NOMO-1 treated with DMSO at 0.1 percent for 48 hours (cell line): Measurements from ENCODE around the gene GIPC2.
"Not testable (repeated sequence)": the region's sequence is repeated elsewhere in the genome, so short reads cannot be mapped to it uniquely, and the experiment has no call there.

ENCODE experiments used
- DNase-seq: peaks from one replicate; lab custom pipeline; 2025; ENCODE audit not compliant: unreplicated experiment; lab: John Stamatoyannopoulos, UW

Gene GIPC2, protein sequence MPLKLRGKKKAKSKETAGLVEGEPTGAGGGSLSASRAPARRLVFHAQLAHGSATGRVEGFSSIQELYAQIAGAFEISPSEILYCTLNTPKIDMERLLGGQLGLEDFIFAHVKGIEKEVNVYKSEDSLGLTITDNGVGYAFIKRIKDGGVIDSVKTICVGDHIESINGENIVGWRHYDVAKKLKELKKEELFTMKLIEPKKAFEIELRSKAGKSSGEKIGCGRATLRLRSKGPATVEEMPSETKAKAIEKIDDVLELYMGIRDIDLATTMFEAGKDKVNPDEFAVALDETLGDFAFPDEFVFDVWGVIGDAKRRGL

DNA sequence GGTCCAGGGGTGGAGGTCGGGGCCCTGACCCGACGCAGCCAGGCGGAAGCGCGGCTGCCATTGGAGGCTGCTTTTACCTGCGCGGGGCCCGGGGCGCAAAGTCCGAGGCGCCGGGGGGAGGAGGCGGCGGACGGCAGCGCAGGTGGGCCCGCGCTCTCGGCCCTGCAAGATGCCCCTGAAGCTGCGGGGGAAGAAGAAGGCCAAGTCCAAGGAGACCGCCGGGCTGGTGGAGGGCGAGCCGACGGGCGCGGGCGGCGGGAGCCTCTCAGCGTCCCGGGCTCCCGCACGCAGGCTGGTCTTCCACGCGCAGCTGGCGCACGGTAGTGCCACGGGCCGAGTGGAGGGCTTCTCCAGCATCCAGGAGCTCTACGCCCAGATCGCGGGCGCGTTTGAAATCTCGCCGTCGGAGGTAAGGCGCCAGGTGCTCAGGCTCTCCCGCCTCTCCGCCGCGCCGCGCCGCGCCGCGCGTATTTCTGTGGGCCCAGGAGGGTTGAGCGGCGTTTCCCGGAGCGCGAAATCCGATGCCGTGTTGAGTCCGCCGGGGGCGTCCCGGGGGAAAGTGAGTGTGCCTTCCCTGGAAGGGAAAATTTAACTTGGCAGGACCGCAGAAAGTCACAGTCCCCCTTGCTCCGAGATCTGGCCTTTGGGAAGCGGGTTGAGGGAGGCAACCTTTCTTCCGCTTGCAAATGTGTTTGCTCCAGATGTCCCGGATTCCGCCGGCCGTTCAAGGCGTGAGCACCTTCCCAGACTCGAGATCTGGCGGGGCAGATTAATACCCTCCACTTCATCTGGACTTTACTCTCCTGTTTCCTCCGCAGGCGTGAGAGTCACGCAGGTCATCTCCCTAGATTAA is at the start of gene GIPC2:
GIPC2 (plus strand) TSS at position 41 of the 853 bp plus-strand sequence; CDS start at position 170, 129 bp downstream.
- DNase-seq: no peak

DNA sequence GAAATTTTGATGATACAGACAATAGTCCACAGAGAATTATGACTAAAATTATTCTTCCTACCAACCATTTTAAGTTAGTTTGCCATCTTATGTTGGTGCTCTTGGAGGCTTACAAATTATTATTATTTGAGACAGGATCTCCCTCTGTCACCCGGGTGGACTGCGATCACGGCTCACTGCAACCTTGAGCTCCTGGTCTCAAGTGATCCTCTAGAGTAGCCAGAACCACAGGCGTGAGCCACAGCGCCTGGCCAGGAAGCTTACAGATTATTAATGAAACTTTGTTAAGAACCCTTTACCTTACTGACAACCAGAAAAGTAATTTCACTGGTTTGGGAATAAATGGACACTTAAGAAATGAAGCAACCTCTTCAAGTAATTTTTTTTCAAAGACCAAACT is 49.0 kb upstream of the GIPC2 start:
- no peak for DNase-seq

DNA sequence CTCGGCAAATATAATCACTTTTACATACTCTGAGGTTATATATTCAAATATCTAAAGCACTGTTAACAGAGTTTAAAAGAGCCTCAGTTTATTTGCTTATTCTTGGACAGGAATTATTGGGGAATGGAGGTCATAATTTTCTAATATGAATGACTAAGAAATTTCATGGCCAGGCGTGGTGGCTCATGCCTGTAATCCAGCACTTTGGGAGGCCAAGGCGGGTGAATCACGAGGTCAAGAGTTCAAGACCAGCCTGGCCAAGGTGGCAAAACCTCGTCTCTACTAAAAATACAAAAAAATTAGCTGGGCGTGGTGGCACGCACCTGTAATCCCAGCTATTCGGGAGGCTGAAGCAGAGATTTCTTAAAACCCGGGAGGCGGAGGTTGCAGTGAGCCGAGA is 45.2 kb upstream of the GIPC2 start:
- not testable (repeated sequence) for DNase-seq

DNA sequence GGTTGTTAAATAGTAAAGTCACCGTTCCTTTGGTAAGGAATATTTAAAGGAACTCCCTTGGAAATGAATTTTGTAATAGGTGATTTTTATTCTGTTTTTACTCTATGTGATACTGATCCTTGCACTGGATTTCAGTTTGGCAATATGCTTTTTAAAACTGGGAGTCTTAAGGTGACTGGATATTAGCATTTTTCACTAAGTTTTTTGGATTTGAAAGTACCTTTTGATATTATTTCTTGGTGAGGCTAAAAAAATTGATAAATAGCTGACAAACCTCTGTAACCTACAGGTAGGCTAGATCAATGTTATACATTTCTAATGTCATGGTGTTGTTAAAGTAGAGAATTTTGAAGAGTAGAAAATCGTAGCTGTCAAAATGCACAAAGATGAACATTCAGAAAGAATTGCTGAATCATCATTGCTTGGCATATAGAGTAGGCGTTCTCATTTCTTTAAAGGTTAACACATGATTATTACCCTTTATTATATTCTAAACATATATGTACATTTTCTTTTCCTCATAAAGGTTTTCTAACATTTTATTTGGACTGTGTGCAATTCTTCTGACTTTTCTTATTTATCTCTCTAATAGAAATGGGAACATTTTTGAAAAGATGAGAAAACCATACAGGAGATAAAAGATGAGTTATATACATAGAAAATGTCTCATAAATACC is 42.6 kb upstream of the GIPC2 start:
- DNase-seq: peak; percentile 10

DNA sequence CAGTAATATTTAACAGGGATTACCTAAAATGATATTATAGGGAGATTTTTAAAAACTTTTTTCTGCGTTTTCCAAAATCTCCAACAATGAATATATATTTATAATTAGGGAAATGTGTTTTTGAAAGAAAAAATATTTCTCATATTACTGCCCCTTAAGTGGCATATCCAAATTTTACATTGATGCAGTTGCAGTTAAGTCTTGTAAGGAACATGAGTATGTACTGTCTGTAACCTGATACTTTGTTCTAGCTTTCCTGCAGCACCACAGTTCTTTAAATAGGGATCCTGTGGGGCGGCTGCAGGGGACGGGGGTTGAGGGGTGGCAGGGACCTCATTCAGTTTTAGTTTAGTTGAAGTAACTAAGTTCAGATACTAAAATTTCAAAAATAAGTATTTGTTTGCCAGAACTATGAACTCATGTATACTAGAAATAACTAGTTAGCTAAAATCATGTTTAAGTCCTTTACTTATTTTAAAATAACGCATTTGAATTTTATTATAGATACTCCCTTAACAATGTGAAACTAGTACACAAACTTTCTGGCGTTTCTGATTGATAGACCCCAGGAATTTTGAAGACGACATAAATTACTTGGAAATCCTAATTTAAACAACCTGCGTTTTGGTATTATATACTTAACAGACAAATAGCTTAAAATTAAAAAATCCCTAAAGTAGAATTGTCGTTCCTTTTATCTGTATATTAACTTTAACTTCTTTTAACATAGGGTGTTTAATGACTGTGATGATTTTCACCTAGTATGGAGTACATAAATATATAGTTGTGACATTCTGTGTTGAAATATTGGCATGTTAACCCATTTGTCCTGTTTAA is 41.7 kb upstream of the GIPC2 start:
- DNase-seq: peak; percentile 79

DNA sequence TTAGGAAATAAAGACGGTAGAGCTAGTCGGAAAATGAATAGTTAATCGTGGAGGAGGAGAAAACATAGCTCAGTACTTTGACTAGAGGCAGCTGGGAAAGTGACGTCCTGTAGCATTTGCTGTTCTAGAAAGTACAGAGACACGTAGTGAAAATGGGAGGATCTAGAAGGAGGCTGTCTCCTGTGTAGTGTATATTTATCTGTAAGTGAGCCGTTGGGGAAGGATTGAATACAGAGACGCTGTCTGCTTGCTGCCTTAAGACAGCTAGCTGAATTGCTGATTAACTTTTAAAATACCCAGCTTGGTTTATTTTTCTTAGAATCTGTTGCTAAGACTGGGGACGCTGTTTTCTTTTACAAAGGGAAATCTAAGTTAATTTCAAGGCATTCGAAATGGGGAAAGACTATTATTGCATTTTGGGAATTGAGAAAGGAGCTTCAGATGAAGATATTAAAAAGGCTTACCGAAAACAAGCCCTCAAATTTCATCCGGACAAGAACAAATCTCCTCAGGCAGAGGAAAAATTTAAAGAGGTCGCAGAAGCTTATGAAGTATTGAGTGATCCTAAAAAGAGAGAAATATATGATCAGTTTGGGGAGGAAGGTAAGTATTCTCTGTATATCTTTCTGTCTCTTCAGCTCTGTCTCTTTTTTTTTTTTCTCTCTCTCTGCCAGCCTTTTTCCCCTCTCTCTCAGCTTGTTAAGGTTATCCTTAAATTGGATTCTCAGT is 40.9 kb upstream of the GIPC2 start, which contains the start of gene DNAJB4:
DNAJB4 (plus strand) TSS at position 221 of the 729 bp plus-strand sequence; CDS start at position 393, 172 bp downstream.
- peak; percentile 97 for DNase-seq

DNA sequence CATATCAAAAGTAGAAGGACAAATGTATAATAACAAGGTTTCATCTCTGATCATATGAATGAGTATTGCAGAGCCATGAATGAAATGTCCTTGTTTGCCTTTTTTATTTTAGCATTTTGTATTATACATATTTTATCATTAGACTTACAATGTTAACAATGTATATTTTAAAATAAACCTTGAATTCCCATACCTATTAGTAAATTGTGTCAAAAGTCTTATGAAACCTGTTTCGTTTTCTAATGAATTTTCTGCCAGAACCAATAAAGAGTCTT is 40.4 kb upstream of the GIPC2 start:
- no peak for DNase-seq

DNA sequence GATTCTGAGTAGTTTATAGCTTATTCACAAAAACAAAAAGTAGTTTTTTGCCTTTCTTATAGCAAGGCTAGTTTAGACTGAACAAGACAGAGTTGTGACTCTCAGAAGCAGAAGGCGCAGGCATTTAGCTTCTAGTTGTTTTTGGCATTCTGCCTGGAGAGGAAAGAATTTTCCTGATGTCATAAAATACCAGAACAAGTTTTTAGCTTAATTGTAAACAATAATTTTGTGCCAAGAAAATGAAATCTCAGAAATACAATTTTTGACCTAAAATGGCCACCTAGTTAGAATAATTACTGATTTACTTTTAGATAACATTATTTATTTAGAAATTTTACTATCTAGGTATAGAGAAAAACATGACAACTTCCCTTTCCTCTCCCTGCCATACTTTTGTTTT is 40.0 kb upstream of the GIPC2 start:
- peak; percentile 32 for DNase-seq

DNA sequence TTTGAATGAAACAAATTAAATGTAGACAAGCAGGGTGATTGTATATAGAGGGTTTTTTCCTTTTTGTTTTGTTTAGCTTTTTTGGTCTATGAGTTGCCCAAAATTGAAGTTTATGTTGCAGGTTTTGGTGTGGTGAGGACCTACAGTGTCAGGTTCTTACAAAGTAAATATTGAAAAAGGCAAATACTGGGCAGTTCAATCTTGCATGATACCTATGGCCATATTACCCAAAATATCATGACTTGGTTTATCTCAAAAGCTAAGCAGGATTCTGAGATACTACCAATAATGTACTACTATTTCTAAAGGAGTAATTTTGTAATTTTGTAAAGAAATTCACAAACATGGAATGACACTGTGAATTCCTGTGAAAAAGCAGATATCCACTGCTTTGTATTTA is 39.2 kb upstream of the GIPC2 start:
- DNase-seq: no peak

DNA sequence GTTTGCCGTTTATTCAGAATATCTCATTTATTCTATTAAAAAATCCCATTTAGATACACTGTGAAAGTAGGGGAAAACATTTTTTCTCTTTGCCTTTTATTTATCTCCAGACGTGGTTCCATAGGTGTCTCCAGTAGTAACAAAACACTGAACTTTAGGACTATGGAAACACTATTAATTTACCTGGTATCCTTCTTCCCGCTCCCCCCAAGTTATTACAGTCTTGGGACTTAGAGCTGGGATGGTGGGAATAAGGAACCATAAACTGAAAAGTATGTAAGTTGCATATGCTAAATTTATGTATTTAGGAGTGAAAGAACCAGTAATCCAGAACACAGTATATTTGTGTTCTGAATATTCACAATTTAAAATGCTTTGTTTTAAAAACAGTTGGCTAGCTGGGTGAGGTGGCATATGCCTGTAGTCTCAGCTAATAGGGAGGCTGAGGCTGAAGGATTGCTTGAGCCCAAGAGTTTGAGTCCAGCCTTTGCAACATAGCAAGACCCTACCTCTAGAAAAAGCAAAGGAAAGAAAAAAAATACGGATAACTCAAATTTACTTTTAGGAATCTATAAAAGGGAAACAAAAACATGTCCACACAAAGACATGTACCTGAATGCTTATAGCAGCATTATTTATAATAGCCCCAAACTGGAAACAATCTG is 38.0 kb upstream of the GIPC2 start:
- no peak for DNase-seq

DNA sequence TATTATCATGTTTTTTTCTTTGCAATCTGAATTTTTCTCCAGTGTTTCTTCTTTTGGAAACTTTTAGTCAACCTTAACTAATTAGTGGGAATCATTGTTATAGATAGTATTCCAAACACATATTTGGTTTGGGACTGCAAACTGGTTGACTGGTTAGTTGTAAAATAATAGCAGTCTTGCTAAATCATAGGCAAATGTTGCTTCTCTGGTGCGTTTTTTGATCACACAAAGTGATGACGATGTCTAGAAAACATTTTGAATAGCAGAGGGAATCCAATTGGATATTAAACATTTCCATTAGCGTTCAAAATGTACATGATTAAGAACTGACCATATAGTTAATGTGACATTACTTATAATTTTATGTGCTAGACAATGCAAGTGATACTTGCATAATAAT is 36.5 kb upstream of the GIPC2 start:
- DNase-seq: no peak

DNA sequence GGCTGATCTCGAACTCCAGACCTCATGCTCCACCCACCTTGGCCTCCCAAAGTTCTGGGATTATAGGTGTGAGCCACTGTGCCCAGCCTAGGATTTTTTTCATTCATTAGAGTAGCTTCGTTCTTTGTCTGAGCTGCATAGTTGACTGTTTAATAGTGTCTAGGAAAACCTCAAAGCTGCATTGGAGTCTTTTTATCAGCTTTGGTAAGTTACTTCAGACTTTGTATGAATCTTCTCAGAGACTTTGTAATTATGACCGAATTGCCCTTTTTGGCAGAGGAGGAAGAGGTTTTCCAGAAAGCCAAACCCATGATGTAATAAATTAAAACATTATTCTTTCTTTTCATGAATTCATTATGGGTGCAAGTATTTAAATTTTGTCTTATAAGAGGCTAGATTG is 35.9 kb upstream of the GIPC2 start:
- no peak for DNase-seq

DNA sequence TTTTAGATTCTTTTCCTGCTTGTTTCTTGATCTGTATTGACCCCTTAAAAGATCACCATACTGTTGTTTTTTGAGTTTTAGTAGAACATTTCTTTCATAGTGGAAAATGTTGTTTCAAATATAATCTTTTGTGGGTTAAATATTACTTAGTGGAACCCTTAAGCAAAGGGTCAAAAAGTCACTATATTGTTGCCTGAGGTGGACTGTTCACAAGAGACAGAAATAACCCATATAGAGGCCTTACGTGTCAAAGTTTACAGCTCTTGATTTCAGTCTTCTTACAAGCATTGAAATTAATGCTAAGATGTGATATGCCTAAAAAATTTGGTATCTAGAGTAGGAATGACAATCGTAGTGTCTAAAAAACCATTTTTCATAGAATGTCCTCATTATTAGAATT is 34.7 kb upstream of the GIPC2 start:
- no peak for DNase-seq

DNA sequence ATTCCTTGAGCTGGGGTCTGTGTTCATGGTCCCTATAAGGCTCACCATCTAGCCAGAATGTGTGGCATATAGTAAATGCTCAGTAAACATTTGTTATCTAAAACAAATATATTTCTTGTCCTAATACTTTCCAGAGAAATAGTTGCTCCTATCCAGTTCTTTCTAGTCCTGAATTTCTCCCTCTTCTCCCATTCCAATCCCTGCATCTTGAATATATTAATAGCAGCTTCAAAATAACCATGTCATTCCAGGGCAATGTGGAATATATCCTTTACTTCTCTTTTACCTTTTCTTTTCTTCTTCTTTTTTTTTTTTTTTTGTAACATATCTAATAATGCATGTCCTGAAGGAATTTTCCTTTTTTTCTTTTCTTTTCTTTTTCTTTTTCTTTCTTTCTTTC is 30.6 kb upstream of the GIPC2 start:
- DNase-seq: no peak

DNA sequence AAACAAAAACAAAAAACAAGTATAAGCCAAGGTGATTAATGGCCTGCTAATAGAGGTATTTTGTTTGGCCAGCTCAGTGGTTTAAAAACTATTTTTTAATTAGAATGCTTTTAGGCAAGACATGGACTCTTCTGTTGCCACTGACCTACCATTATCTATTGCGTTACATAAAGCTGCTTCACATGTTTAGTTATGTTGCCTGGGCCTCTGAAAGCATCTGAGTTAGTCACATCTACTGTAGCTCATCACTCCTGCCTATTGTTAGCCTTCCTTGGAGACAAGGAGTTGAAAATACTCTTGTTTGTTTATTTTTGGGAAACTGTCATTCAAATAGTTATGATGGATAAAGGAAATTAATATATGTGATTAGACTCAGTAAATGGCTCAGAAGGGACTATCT is 26.7 kb upstream of the GIPC2 start:
- DNase-seq: no peak

DNA sequence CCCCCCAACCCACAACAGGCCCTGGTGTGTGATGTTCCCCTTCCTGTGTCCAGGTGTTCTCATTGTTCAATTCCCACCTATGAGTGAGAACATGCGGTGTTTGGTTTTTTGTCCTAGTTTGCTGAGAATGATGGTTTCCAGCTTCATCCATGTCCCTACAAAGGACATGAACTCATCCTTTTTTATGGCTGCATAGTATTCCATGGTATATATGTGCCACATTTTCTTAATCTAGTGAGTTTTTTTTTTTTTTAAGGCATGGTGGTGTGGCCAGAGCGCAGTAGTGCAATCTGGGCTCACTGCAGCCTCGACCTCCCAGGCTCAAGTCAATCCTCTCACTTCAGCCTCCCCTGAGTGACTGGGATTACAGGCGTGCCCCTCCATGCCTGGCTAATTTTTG is 24.6 kb upstream of the GIPC2 start:
- DNase-seq: not testable (repeated sequence)

DNA sequence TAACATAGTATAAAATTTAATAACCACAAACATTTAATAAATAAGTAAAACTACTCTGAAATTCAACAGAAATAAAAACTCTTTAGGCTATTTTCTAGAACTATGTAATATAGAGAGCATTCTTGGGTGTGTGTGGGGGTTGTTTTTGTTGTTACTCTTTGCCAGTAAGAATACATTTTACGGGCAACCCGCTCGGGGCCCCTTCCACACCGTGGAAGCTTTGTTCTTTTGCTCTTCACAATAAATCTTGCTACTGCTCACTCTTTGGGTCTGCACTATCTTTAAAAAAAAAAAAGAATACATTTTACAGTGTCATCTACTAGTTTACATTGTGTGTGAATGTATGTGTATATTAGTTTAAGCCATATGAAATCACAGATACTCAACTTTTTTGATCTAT is 16.0 kb upstream of the GIPC2 start:
- DNase-seq: no peak

DNA sequence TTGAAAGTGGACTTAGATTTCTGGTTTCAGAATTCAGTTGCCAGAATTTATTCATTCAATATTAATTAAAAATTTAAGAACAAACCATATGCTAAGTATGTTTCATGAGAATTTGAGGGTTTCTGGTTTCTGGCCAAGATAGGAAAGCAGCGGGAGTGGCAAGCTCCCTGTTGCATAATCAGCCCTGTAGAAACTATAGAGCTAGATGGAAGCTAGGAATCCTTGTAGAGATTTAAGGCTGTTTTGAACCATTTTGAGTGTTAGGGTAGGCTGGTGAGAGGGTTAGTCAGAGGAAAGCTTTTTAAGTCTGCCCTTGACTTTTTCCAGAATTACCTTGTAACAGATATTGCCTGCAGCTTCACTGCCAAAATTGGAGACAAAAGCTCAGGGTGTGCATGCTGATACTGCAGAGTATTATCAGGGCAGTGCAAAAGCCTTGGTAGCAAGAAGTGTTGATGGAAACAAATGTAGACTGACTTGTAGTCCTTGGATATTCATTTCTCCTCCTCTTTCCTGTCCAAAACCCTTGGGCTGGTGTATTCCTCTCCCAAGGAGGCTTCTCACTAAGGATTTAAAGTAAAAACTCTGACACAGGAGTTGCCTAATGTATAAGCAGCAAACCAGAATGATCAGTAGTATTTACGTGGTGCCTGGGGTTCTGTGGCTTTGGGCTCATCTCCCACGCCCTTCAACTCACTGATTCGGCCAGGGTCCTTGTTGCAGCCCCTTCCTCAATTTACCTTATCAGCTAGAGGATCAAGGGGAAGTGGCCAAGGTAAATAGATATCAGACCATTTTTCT is 12.6 kb upstream of the GIPC2 start:
- no peak for DNase-seq

DNA sequence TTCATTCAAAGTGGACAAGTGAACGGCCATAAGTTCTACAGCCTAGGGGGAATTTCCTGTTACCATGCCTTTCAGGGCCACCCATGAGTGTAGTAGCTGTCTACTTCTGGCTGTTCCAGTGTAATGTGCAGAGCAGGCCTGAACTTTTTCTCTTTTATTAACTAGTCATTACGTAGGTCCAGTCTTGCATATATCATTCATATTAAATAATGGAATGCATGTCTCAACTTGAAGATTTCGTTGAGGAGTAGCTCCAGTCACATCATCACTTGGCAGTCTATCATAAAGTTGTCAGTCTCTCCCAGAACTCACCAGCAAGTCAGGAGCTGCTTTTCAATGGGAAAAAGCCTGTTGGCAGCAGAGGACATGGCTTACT is 12.0 kb upstream of the GIPC2 start:
- DNase-seq: no peak
